HepG2 (cell line): ENCODE results near the gene PXDC1. TPM values are rescaled to one million over a fixed set of nuclear protein-coding genes. Genes with fewer than 3 reads are reported as not detected.

Experiments used
- ATAC-seq: fragments of 200-7000 bp; cut with Tn5 transposase; 3 replicates; pipeline ENCODE4 v1.9.1; 2020; ENCODE audit warnings: mild to moderate bottlenecking, moderate library complexity
- BruUV-seq: library from RNA; stranded (reverse); fragments of 400-500 nt; replicated peaks from 2 replicates; lab custom pipeline; 2021; lab: Mats Ljungman, UMichigan
- CTCF ChIA-PET: fragments of 300-600 bp; formaldehyde crosslinking; extraction: SDS; loops from one replicate; lab custom pipeline; 2021; ENCODE audit warnings: low total read pairs, inconsistent platforms, low intra/inter-chr PET ratio; lab: Yijun Ruan, JAX
- POLR2A ChIA-PET: fragments of 350-600 bp; sonication (Branson Sonifier 250); formaldehyde crosslinking; loops from one replicate; lab custom pipeline; 2020; ENCODE audit warnings: antibody characterized with exemption, inconsistent platforms; lab: Yijun Ruan, JAX
- DNase-seq: peaks from one replicate; pipeline ENCODE4 v3.0.0-alpha.2; 2015; ENCODE audit warnings: low spot score
- FAIRE-seq: peaks from 3 replicates; lab custom pipeline; 2011; peaks lifted over from hg19 to GRCh38; lab: Jason Lieb, UNC
- H2AFZ ChIP-seq: one replicate; pipeline ENCODE4 v1.6.1; 2011; ENCODE audit warnings: low read length, inconsistent platforms
- H3K27ac ChIP-seq: fragments of 300-600 bp; 3 replicates; pipeline ENCODE4 v1.8.0; 2011; ENCODE audit warnings: mixed run types, mild to moderate bottlenecking, mixed read lengths, low read length, inconsistent platforms; ENCODE audit not compliant: insufficient read depth; ENCODE audit errors: extremely low read length
- H3K27me3 ChIP-seq, 2 experiments: fragments of 200-600 bp in 1 of 2; 2 replicates in 1 of 2; 3 replicates in 1 of 2; pipeline versions ENCODE4 v1.6.0 to v1.8.0; 2011; ENCODE audit warnings: low read length in 2 of 2, mild to moderate bottlenecking in 2 of 2, moderate library complexity in 2 of 2, inconsistent platforms in 1 of 2; ENCODE audit not compliant: insufficient read depth in 2 of 2, control insufficient read depth in 1 of 2
- H3K36me3 ChIP-seq, 2 experiments: fragments of 200-600 bp in 1 of 2; replicated peaks in 1 of 2; 2 replicates in 1 of 2; 3 replicates in 1 of 2; pipeline versions ENCODE4 v1.5.1 to v1.8.0; 2011; ENCODE audit warnings: low read length in 2 of 2, inconsistent platforms in 1 of 2; ENCODE audit not compliant: insufficient read depth in 2 of 2, control insufficient read depth in 1 of 2
- H3K4me1 ChIP-seq: 2 replicates; pipeline ENCODE4 v1.5.1; 2012; ENCODE audit warnings: low read length, inconsistent platforms; ENCODE audit not compliant: insufficient read depth
- H3K4me2 ChIP-seq: 2 replicates; pipeline ENCODE4 v1.6.0; 2011; ENCODE audit warnings: low read depth, low read length, inconsistent platforms
- H3K4me3 ChIP-seq, 3 experiments: fragments of 200-600 bp in 1 of 3; sonication (generic), shearing (Covaris generic) in 1 of 3; replicated peaks in 1 of 3; 2 replicates each; pipeline ENCODE4 v1.5.1; 2011 to 2016; ENCODE audit warnings: low read length in 3 of 3, inconsistent platforms in 2 of 3, low read depth in 2 of 3, mild to moderate bottlenecking in 2 of 3, control low read depth in 1 of 3, mixed read lengths in 1 of 3; ENCODE audit not compliant: insufficient read depth in 1 of 3
- H3K79me2 ChIP-seq: one replicate; pipeline ENCODE4 v1.6.1; 2011; ENCODE audit warnings: low read length, inconsistent platforms; ENCODE audit not compliant: insufficient read depth
- H3K9ac ChIP-seq: 2 replicates; pipeline ENCODE4 v1.6.0; 2011; ENCODE audit warnings: mild to moderate bottlenecking, low read depth, low read length, inconsistent platforms; ENCODE audit not compliant: insufficient read depth
- H3K9me3 ChIP-seq: 2 replicates; pipeline ENCODE4 v1.5.1; 2012; ENCODE audit warnings: mild to moderate bottlenecking, low read length
- H4K20me1 ChIP-seq: 2 replicates; pipeline ENCODE4 v1.6.0; 2011; ENCODE audit warnings: inconsistent platforms, mild to moderate bottlenecking, low read length, moderate library complexity; ENCODE audit not compliant: insufficient read depth
- ELF4 ChIP-seq: sonication (generic); formaldehyde crosslinking; IDR thresholded peaks from 2 replicates; pipeline ENCODE4 v1.5.0; 2020; ENCODE audit warnings: missing genetic modification reagents, mild to moderate bottlenecking, moderate library complexity, borderline replicate concordance
- ETV6 ChIP-seq: sonication (generic); formaldehyde crosslinking; conservative IDR thresholded peaks from 2 replicates; pipeline ENCODE4 v1.4.0; 2020; ENCODE audit warnings: missing genetic modification reagents
- HDAC1 ChIP-seq: sonication (generic); formaldehyde crosslinking; IDR thresholded peaks from 2 replicates; pipeline ENCODE4 v1.5.1; 2020; ENCODE audit warnings: mild to moderate bottlenecking, missing genetic modification reagents
- HDAC6 ChIP-seq: fragments of 200-600 bp; sonication (generic); IDR thresholded peaks from 2 replicates; pipeline ENCODE4 v1.7.0; 2017; ENCODE audit warnings: mild to moderate bottlenecking, antibody characterized with exemption, low read length, low read depth
- NR3C1 ChIP-seq: sonication (generic); formaldehyde crosslinking; IDR thresholded peaks from 2 replicates; pipeline ENCODE4 v1.4.0; 2020; ENCODE audit warnings: missing genetic modification reagents
- RARG ChIP-seq: sonication (generic); formaldehyde crosslinking; IDR thresholded peaks from 2 replicates; pipeline ENCODE4 v1.4.0; 2020; ENCODE audit warnings: low read depth, mild to moderate bottlenecking, missing genetic modification reagents
- RBM22 ChIP-seq: fragments of 200-400 bp; formaldehyde crosslinking; optimal IDR thresholded peaks from 2 replicates; pipeline ENCODE3; 2017; ENCODE audit warnings: mild to moderate bottlenecking, low read length, moderate library complexity
- ZNF543 ChIP-seq: sonication (generic); formaldehyde crosslinking; IDR thresholded peaks from 2 replicates; pipeline ENCODE4 v1.4.0; 2020; ENCODE audit warnings: mild to moderate bottlenecking, missing genetic modification reagents
- ZNF556 ChIP-seq: sonication (generic); formaldehyde crosslinking; IDR thresholded peaks from 2 replicates; pipeline ENCODE4 v1.4.0; 2020; ENCODE audit warnings: mild to moderate bottlenecking, missing genetic modification reagents, borderline replicate concordance
- WGBS: methylation state at CpG from one replicate; pipeline ENCODE4 v1.1.6; 2017; ENCODE audit warnings: low lambda C conversion rate; 5-methylcytosine and 5-hydroxymethylcytosine counted together
- in situ Hi-C: cut with HindIII; loops from 2 replicates; pipeline ENCODE4 v1.10.0; 2017; ENCODE audit warnings: low pct_unique_long_range_greater_than_20kb; ENCODE audit not compliant: extremely low pct_ligation_motif_present
- intact Hi-C: fragments of 100-400 bp; cut with micrococcal nuclease; formaldehyde crosslinking; loops from one replicate; pipeline ENCODE4 v1.10.0; 2022; ENCODE audit not compliant: unreplicated experiment
- polyA plus RNA-seq, 8 experiments: library from polyadenylated mRNA; depleted of rRNA in 3 of 8; stranded (reverse) in 7 of 8; unstranded in 1 of 8; fragments of >200 nt; fragmentation: Illumina TruSeq in 4 of 8; extraction: Trizol in 4 of 8; gene quantifications; 2 replicates each; pipeline versions ENCODE4 v1.2.1 to v1.2.3, GENCODE V29; 2011 to 2016; ENCODE audit warnings: low read depth in 4 of 8, missing spikeins in 1 of 8, mixed read lengths in 1 of 8; ENCODE audit not compliant: insufficient read depth in 1 of 8
- total RNA-seq, 5 experiments: library from RNA; depleted of rRNA; stranded (reverse); fragments of >200 nt; fragmentation: Illumina TruSeq; extraction: Trizol; gene quantifications; 2 replicates each; pipeline ENCODE4 v1.2.3, GENCODE V29; 2016; ENCODE audit warnings: low read depth in 1 of 5
- TF ChIP-seq, protein P1 (sequence below): sonication (generic); formaldehyde crosslinking; IDR thresholded peaks from 2 replicates; pipeline ENCODE4 v1.4.0; 2020; ENCODE audit warnings: missing genetic modification reagents
- TF ChIP-seq, protein P2 (sequence below): sonication (generic); formaldehyde crosslinking; IDR thresholded peaks from 2 replicates; pipeline ENCODE4 v1.4.0; 2020; ENCODE audit warnings: mild to moderate bottlenecking, missing genetic modification reagents, borderline replicate concordance
- TF ChIP-seq, protein P3 (sequence below): sonication (generic); formaldehyde crosslinking; IDR thresholded peaks from 2 replicates; pipeline ENCODE4 v1.4.0; 2020; ENCODE audit warnings: missing genetic modification reagents, borderline replicate concordance
- TF ChIP-seq, protein P4 (sequence below): sonication (generic); formaldehyde crosslinking; IDR thresholded peaks from 2 replicates; pipeline ENCODE4 v1.8.0; 2023; ENCODE audit warnings: mild to moderate bottlenecking, missing genetic modification reagents

PXDC1 gene
- total and polyA plus RNA-seq, 2 of the 13 experiments (the other 11 are each of a cell fraction or from before 2014, with no cell fraction given), result 32.4 to 34.7 TPM

DNA sequence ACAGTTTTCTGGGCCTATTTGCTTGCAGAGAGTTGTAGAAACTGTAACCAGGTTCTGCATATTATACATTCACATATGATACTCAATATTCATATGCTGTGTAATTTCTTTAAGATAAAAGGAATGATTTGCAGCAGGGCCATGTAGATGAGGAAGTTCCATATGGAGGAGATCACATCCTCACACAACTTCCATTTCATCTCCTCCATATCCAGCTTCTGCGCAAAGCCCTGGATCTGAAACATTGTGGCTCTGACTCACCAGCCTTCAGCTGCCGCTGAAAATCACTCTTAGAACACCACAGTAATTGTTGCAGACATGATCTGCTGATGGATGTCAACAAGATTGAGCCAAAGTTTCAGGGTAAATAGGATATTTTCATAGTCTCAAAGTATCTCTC lies 57.7 kb downstream of the PXDC1 start (continued):
- TF ChIP-seq, protein P1, sequence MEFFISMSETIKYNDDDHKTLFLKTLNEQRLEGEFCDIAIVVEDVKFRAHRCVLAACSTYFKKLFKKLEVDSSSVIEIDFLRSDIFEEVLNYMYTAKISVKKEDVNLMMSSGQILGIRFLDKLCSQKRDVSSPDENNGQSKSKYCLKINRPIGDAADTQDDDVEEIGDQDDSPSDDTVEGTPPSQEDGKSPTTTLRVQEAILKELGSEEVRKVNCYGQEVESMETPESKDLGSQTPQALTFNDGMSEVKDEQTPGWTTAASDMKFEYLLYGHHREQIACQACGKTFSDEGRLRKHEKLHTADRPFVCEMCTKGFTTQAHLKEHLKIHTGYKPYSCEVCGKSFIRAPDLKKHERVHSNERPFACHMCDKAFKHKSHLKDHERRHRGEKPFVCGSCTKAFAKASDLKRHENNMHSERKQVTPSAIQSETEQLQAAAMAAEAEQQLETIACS (CRISPR knock-in tag), result no peak
- TF ChIP-seq, protein P2, sequence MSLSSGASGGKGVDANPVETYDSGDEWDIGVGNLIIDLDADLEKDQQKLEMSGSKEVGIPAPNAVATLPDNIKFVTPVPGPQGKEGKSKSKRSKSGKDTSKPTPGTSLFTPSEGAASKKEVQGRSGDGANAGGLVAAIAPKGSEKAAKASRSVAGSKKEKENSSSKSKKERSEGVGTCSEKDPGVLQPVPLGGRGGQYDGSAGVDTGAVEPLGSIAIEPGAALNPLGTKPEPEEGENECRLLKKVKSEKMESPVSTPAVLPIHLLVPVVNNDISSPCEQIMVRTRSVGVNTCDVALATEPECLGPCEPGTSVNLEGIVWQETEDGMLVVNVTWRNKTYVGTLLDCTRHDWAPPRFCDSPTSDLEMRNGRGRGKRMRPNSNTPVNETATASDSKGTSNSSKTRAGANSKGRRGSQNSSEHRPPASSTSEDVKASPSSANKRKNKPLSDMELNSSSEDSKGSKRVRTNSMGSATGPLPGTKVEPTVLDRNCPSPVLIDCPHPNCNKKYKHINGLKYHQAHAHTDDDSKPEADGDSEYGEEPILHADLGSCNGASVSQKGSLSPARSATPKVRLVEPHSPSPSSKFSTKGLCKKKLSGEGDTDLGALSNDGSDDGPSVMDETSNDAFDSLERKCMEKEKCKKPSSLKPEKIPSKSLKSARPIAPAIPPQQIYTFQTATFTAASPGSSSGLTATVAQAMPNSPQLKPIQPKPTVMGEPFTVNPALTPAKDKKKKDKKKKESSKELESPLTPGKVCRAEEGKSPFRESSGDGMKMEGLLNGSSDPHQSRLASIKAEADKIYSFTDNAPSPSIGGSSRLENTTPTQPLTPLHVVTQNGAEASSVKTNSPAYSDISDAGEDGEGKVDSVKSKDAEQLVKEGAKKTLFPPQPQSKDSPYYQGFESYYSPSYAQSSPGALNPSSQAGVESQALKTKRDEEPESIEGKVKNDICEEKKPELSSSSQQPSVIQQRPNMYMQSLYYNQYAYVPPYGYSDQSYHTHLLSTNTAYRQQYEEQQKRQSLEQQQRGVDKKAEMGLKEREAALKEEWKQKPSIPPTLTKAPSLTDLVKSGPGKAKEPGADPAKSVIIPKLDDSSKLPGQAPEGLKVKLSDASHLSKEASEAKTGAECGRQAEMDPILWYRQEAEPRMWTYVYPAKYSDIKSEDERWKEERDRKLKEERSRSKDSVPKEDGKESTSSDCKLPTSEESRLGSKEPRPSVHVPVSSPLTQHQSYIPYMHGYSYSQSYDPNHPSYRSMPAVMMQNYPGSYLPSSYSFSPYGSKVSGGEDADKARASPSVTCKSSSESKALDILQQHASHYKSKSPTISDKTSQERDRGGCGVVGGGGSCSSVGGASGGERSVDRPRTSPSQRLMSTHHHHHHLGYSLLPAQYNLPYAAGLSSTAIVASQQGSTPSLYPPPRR, result no peak
- no peak for TF ChIP-seq HDAC1
- TF ChIP-seq ZNF543 (CRISPR knock-in tag), result no peak
- TF ChIP-seq RBM22, result no peak
- no peak for TF ChIP-seq ELF4 (CRISPR knock-in tag)
- TF ChIP-seq ETV6 (CRISPR knock-in tag), result no peak
- TF ChIP-seq, all 625 proteins: peak for 0

DNA sequence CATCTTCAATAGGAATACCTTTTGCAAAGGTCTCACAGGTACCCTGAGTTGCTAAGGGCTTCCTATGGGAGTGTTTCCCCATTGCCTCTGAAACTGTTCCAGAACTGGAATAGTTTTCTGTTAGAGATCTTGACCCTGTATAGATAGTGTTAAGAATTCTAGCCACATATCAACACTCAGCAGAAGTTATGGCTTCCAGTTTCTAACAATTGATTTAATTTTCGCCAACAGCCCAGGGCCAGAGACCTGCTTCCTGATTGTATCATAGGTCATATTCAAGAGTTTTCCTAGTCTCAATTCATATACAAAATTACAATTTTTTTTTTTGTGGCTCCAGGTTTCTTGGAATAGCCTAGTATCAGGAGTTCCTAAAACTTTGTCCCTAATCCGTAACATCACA lies 61.0 kb downstream of the PXDC1 start:
- Histone ChIP-seq H3K9ac (no peak overlapping the region), H3K4me3 (no peak overlapping the region), H2AFZ (no peak overlapping the region), H3K27me3 (peaks cover 0 to 2% of the 10 kb centered on the region in 2 experiments; a peak in 2 of 5 replicates), H3K4me1 (peaks cover 5% of the 10 kb centered on the region), H3K9me3 (no peaks in the 10 kb centered on the region), H3K4me2 (no peak overlapping the region), H4K20me1 (no peaks in the 10 kb centered on the region), H3K27ac (no peak overlapping the region), H3K79me2 (no peaks in the 10 kb centered on the region), H3K36me3 (no peaks in the 10 kb centered on the region)
- FAIRE-seq (no peak), DNase-seq (no peak), ATAC-seq (no peak)
- CTCF ChIA-PET, result no interaction called here
- no TSS peak for BruUV-seq
- intact Hi-C loops, result no loop called here
- in situ Hi-C loops, result no loop called here
- POLR2A ChIA-PET, result no interaction called here
- 43% methylated on average over 2 of the region's 2 CpGs for whole genome bisulfite sequencing
- TF ChIP-seq ZNF556 (no peak), RARG (CRISPR knock-in tag) (no peak), HDAC6 (no peak), NR3C1 (CRISPR knock-in tag) (no peak)
- TF ChIP-seq, protein P3, sequence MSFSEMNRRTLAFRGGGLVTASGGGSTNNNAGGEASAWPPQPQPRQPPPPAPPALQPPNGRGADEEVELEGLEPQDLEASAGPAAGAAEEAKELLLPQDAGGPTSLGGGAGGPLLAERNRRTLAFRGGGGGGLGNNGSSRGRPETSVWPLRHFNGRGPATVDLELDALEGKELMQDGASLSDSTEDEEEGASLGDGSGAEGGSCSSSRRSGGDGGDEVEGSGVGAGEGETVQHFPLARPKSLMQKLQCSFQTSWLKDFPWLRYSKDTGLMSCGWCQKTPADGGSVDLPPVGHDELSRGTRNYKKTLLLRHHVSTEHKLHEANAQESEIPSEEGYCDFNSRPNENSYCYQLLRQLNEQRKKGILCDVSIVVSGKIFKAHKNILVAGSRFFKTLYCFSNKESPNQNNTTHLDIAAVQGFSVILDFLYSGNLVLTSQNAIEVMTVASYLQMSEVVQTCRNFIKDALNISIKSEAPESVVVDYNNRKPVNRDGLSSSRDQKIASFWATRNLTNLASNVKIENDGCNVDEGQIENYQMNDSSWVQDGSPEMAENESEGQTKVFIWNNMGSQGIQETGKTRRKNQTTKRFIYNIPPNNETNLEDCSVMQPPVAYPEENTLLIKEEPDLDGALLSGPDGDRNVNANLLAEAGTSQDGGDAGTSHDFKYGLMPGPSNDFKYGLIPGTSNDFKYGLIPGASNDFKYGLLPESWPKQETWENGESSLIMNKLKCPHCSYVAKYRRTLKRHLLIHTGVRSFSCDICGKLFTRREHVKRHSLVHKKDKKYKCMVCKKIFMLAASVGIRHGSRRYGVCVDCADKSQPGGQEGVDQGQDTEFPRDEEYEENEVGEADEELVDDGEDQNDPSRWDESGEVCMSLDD (CRISPR knock-in tag), result no peak
- TF ChIP-seq, protein P4, sequence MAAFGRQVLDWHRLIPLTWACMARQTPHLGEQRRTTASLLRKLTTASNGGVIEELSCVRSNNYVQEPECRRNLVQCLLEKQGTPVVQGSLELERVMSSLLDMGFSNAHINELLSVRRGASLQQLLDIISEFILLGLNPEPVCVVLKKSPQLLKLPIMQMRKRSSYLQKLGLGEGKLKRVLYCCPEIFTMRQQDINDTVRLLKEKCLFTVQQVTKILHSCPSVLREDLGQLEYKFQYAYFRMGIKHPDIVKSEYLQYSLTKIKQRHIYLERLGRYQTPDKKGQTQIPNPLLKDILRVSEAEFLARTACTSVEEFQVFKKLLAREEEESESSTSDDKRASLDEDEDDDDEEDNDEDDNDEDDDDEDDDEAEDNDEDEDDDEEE (CRISPR knock-in tag), result no peak
